GM20000 (cell line): ENCODE results near the gene HOMER2.

Experiments
- DNase-seq: peaks from one replicate; pipeline ENCODE4 v3.0.0; 2012; ENCODE audit warnings: low spot score
- CTCF ChIP-seq: IDR thresholded peaks from 2 replicates; pipeline ENCODE4 v1.5.1; 2012; ENCODE audit warnings: mild to moderate bottlenecking, control low read depth; ENCODE audit errors: extremely low read depth, missing control alignments

HOMER2 gene

GRCh38 chr15:82878325-82878724, 74.2 kb downstream of the HOMER2 start:
- DNase-seq, result no peak
- no peak for TF ChIP-seq CTCF

GRCh38 chr15:82877825-82878224, 74.7 kb downstream of the HOMER2 start:
- no peak for DNase-seq

GRCh38 chr15:82875411-82876003, 77.0 kb downstream of the HOMER2 start:
- no peak for TF ChIP-seq CTCF
- DNase-seq, result no peak

More at GRCh38 chr15:82877825-82878224, 74.7 kb downstream of the HOMER2 start:
- TF ChIP-seq CTCF, result no peak

- no peak for TF ChIP-seq CTCF
- DNase-seq, result no peak
These were observed 77.6 kb downstream of the HOMER2 start for GRCh38 chr15:82874961-82875360.

GRCh38 chr15:82874267-82874666, 78.3 kb downstream of the HOMER2 start:
- TF ChIP-seq CTCF, result no peak
- no peak for DNase-seq

GRCh38 chr15:82873000-82873680, 79.4 kb downstream of the HOMER2 start:
- no peak for DNase-seq
- no peak for TF ChIP-seq CTCF

GRCh38 chr15:82871832-82872484, 80.6 kb downstream of the HOMER2 start:
- TF ChIP-seq CTCF, result no peak
- no peak for DNase-seq
